Measurements from ENCODE around the gene LUC7L3.

The LUC7L3 gene

GRCh38 chr17:50728881-50729765 lies 9.7 kb downstream of the LUC7L3 start:
- Histone ChIP-seq H3K9me3 (ENCODE audit: control insufficient read depth, low read length) (no peaks in the 10 kb centered on the region), H3K27me3 (ENCODE audit: control insufficient read depth, insufficient read depth, low read length, poor library complexity, severe bottlenecking) (no peaks in the 10 kb centered on the region), H3K27ac (ENCODE audit: insufficient read depth, low read depth, low read length, poor library complexity, severe bottlenecking) (no peak overlapping the region), H3K36me3 (ENCODE audit: control insufficient read depth, insufficient read depth, low read length) (no peaks in the 10 kb centered on the region), H3K4me3 (ENCODE audit: insufficient read depth, low read depth, low read length) (no peak overlapping the region), H3K4me1 (ENCODE audit: control insufficient read depth, insufficient read depth, low read length) (no peaks in the 10 kb centered on the region)
- 94 to 97% methylated on average over 4 to 5 of the region's 5 CpGs for WGBS, 2 experiments

GRCh38 chr17:50731575-50732460 lies 12.4 kb downstream of the LUC7L3 start:
- no peaks in the 10 kb centered on the region for H3K36me3 ChIP-seq (ENCODE audit: control insufficient read depth, insufficient read depth, low read length)
- 93 to 95% methylated on average over 7 of the region's 7 CpGs for whole genome bisulfite sequencing, 2 experiments

GRCh38 chr17:50735287-50735686 lies 15.9 kb downstream of the LUC7L3 start:
- H3K4me1 ChIP-seq (ENCODE audit: control insufficient read depth, insufficient read depth, low read length), result peaks cover 7% of the 10 kb centered on the region
- H3K9me3 ChIP-seq (ENCODE audit: control insufficient read depth, low read length), result no peaks in the 10 kb centered on the region
- H3K27me3 ChIP-seq (ENCODE audit: control insufficient read depth, insufficient read depth, low read length, poor library complexity, severe bottlenecking), result no peaks in the 10 kb centered on the region
- 84 to 92% methylated on average over 3 of the region's 3 CpGs for WGBS, 2 experiments
- H3K4me3 ChIP-seq (ENCODE audit: insufficient read depth, low read depth, low read length), result no peak overlapping the region
- peaks cover 12% of the 10 kb centered on the region for H3K36me3 ChIP-seq (ENCODE audit: control insufficient read depth, insufficient read depth, low read length)
- no peak overlapping the region for H3K27ac ChIP-seq (ENCODE audit: insufficient read depth, low read depth, low read length, poor library complexity, severe bottlenecking)

More at GRCh38 chr17:50731575-50732460, 12.4 kb downstream of the LUC7L3 start:
- Histone ChIP-seq H3K4me1 (ENCODE audit: control insufficient read depth, insufficient read depth, low read length) (peaks cover 4% of the 10 kb centered on the region), H3K9me3 (ENCODE audit: control insufficient read depth, low read length) (no peaks in the 10 kb centered on the region), H3K27ac (ENCODE audit: insufficient read depth, low read depth, low read length, poor library complexity, severe bottlenecking) (no peak overlapping the region), H3K4me3 (ENCODE audit: insufficient read depth, low read depth, low read length) (no peak overlapping the region), H3K27me3 (ENCODE audit: control insufficient read depth, insufficient read depth, low read length, poor library complexity, severe bottlenecking) (no peaks in the 10 kb centered on the region)

- 94 to 96% methylated on average over 2 of the region's 2 CpGs for WGBS, 2 experiments
- H3K4me1 ChIP-seq (ENCODE audit: control insufficient read depth, insufficient read depth, low read length), result peaks cover 7% of the 10 kb centered on the region
- no peak overlapping the region for H3K27ac ChIP-seq (ENCODE audit: insufficient read depth, low read depth, low read length, poor library complexity, severe bottlenecking)
- no peaks in the 10 kb centered on the region for H3K9me3 ChIP-seq (ENCODE audit: control insufficient read depth, low read length)
- H3K36me3 ChIP-seq (ENCODE audit: control insufficient read depth, insufficient read depth, low read length), result peaks cover 28% of the 10 kb centered on the region
- no peak overlapping the region for H3K4me3 ChIP-seq (ENCODE audit: insufficient read depth, low read depth, low read length)
- H3K27me3 ChIP-seq (ENCODE audit: control insufficient read depth, insufficient read depth, low read length, poor library complexity, severe bottlenecking), result no peaks in the 10 kb centered on the region
These were observed 17.8 kb downstream of the LUC7L3 start for GRCh38 chr17:50737118-50737698.

GRCh38 chr17:50739098-50739497 lies 19.7 kb downstream of the LUC7L3 start:
- Histone ChIP-seq H3K4me3 (ENCODE audit: insufficient read depth, low read depth, low read length) (no peak overlapping the region), H3K27me3 (ENCODE audit: control insufficient read depth, insufficient read depth, low read length, poor library complexity, severe bottlenecking) (no peaks in the 10 kb centered on the region), H3K9me3 (ENCODE audit: control insufficient read depth, low read length) (no peaks in the 10 kb centered on the region), H3K4me1 (ENCODE audit: control insufficient read depth, insufficient read depth, low read length) (peaks cover 7% of the 10 kb centered on the region), H3K36me3 (ENCODE audit: control insufficient read depth, insufficient read depth, low read length) (peaks cover 46% of the 10 kb centered on the region), H3K27ac (ENCODE audit: insufficient read depth, low read depth, low read length, poor library complexity, severe bottlenecking) (no peak overlapping the region)
- 78 to 89% methylated on average over 2 of the region's 2 CpGs for WGBS, 2 experiments

- Histone ChIP-seq H3K4me1 (ENCODE audit: control insufficient read depth, insufficient read depth, low read length) (no peaks in the 10 kb centered on the region), H3K27ac (ENCODE audit: insufficient read depth, low read depth, low read length, poor library complexity, severe bottlenecking) (no peak overlapping the region), H3K36me3 (ENCODE audit: control insufficient read depth, insufficient read depth, low read length) (peaks cover 83% of the 10 kb centered on the region)
These were observed 26.2 kb downstream of the LUC7L3 start for GRCh38 chr17:50745631-50746030.

GRCh38 chr17:50749245-50749644 lies 29.8 kb downstream of the LUC7L3 start:
- Histone ChIP-seq H3K27me3 (ENCODE audit: control insufficient read depth, insufficient read depth, low read length, poor library complexity, severe bottlenecking) (no peaks in the 10 kb centered on the region), H3K4me3 (ENCODE audit: insufficient read depth, low read depth, low read length) (no peak overlapping the region), H3K36me3 (ENCODE audit: control insufficient read depth, insufficient read depth, low read length) (peaks cover 67% of the 10 kb centered on the region), H3K4me1 (ENCODE audit: control insufficient read depth, insufficient read depth, low read length) (no peaks in the 10 kb centered on the region), H3K9me3 (ENCODE audit: control insufficient read depth, low read length) (no peaks in the 10 kb centered on the region), H3K27ac (ENCODE audit: insufficient read depth, low read depth, low read length, poor library complexity, severe bottlenecking) (no peak overlapping the region)
- 96 to 97% methylated on average over 5 to 6 of the region's 6 CpGs for whole genome bisulfite sequencing, 2 experiments

More at GRCh38 chr17:50745631-50746030, 26.2 kb downstream of the LUC7L3 start:
- Histone ChIP-seq H3K4me3 (ENCODE audit: insufficient read depth, low read depth, low read length) (no peak overlapping the region), H3K9me3 (ENCODE audit: control insufficient read depth, low read length) (no peaks in the 10 kb centered on the region), H3K27me3 (ENCODE audit: control insufficient read depth, insufficient read depth, low read length, poor library complexity, severe bottlenecking) (no peaks in the 10 kb centered on the region)
- WGBS, 2 experiments, result 95 to 96% methylated on average over 12 of the region's 12 CpGs

GRCh38 chr17:50754521-50754920 lies 35.1 kb downstream of the LUC7L3 start:
- Histone ChIP-seq H3K9me3 (ENCODE audit: control insufficient read depth, low read length) (no peaks in the 10 kb centered on the region), H3K4me3 (ENCODE audit: insufficient read depth, low read depth, low read length) (no peak overlapping the region), H3K4me1 (ENCODE audit: control insufficient read depth, insufficient read depth, low read length) (no peaks in the 10 kb centered on the region), H3K36me3 (ENCODE audit: control insufficient read depth, insufficient read depth, low read length) (peaks cover 23% of the 10 kb centered on the region), H3K27ac (ENCODE audit: insufficient read depth, low read depth, low read length, poor library complexity, severe bottlenecking) (no peak overlapping the region), H3K27me3 (ENCODE audit: control insufficient read depth, insufficient read depth, low read length, poor library complexity, severe bottlenecking) (no peaks in the 10 kb centered on the region)
- 68 to 72% methylated on average over 2 of the region's 2 CpGs for WGBS, 2 experiments

- no peaks in the 10 kb centered on the region for H3K27me3 ChIP-seq (ENCODE audit: control insufficient read depth, insufficient read depth, low read length, poor library complexity, severe bottlenecking)
- WGBS, 2 experiments, result 83 to 86% methylated on average over 5 of the region's 5 CpGs
- peaks cover 3% of the 10 kb centered on the region for H3K4me1 ChIP-seq (ENCODE audit: control insufficient read depth, insufficient read depth, low read length)
- no peaks in the 10 kb centered on the region for H3K9me3 ChIP-seq (ENCODE audit: control insufficient read depth, low read length)
- H3K4me3 ChIP-seq (ENCODE audit: insufficient read depth, low read depth, low read length), result no peak overlapping the region
- H3K27ac ChIP-seq (ENCODE audit: insufficient read depth, low read depth, low read length, poor library complexity, severe bottlenecking), result no peak overlapping the region
- no peaks in the 10 kb centered on the region for H3K36me3 ChIP-seq (ENCODE audit: control insufficient read depth, insufficient read depth, low read length)
These were observed 39.1 kb downstream of the LUC7L3 start for GRCh38 chr17:50758524-50758923.
